GM12891 (cell line): ENCODE measurements around the gene CABLES2.

Experiments
- DNase-seq: peaks from one replicate; pipeline ENCODE4 v3.0.0; 2011; ENCODE audit warnings: low spot score; ENCODE audit not compliant: insufficient read length
- FAIRE-seq: peaks from 2 replicates; lab custom pipeline; 2011; peaks lifted over from hg19 to GRCh38; lab: Jason Lieb, UNC
- PAX5 ChIP-seq: IDR thresholded peaks from 2 replicates; pipeline ENCODE4 v1.6.1; 2011; ENCODE audit warnings: low read length, moderate library complexity, mild to moderate bottlenecking; ENCODE audit not compliant: insufficient read depth, severe bottlenecking
- POLR2A ChIP-seq: IDR thresholded peaks from 2 replicates; pipeline ENCODE4 v1.6.1; 2011; ENCODE audit warnings: low read depth, low read length, control low read depth
- POLR2AphosphoS5 ChIP-seq: IDR thresholded peaks from 2 replicates; pipeline ENCODE4 v1.6.1; 2011; ENCODE audit warnings: low read depth, low read length, control low read depth
- POU2F2 ChIP-seq: IDR thresholded peaks from 2 replicates; pipeline ENCODE4 v1.6.1; 2011; ENCODE audit warnings: low read depth, mild to moderate bottlenecking, control low read depth, low read length, moderate library complexity
- SPI1 ChIP-seq: IDR thresholded peaks from 2 replicates; pipeline ENCODE4 v1.6.1; 2011; ENCODE audit warnings: low read depth, low read length, control low read depth
- TAF1 ChIP-seq: IDR thresholded peaks from 2 replicates; pipeline ENCODE4 v1.6.1; 2011; ENCODE audit warnings: low read depth, low read length, control low read depth

Gene CABLES2

GRCh38 chr20:62371588-62372041 lies 35.5 kb downstream of the CABLES2 start:
- DNase-seq (no peak), FAIRE-seq (no peak)
- TF ChIP-seq PAX5 (no peak), POU2F2 (no peak), TAF1 (no peak), POLR2AphosphoS5 (no peak), POLR2A (no peak), SPI1 (no peak)

GRCh38 chr20:62370807-62371587 lies 36.1 kb downstream of the CABLES2 start:
- FAIRE-seq = no peak

GRCh38 chr20:62370115-62370806 lies 36.8 kb downstream of the CABLES2 start:
- DNase-seq = no peak
- no peak for FAIRE-seq
- TF ChIP-seq POU2F2 (no peak), POLR2A (no peak), SPI1 (no peak), POLR2AphosphoS5 (no peak), PAX5 (no peak), TAF1 (no peak)

More at GRCh38 chr20:62370807-62371587, 36.1 kb downstream of the CABLES2 start:
- DNase-seq = no peak
- TF ChIP-seq TAF1 (no peak), PAX5 (no peak), SPI1 (no peak), POLR2AphosphoS5 (no peak), POU2F2 (no peak), POLR2A (no peak)

GRCh38 chr20:62369815-62370114 lies 37.3 kb downstream of the CABLES2 start:
- FAIRE-seq (no peak), DNase-seq (no peak)
- TF ChIP-seq POLR2A (no peak), POLR2AphosphoS5 (no peak), POU2F2 (no peak), TAF1 (no peak), SPI1 (no peak), PAX5 (no peak)

- no peak for FAIRE-seq
- no peak for TF ChIP-seq SPI1
- TF ChIP-seq POU2F2 = no peak
- no peak for DNase-seq
These were observed 37.9 kb downstream of the CABLES2 start for GRCh38 chr20:62368976-62369814.

GRCh38 chr20:62368392-62368975 lies 38.6 kb downstream of the CABLES2 start:
- DNase-seq = no peak
- TF ChIP-seq POLR2AphosphoS5 (no peak), PAX5 (no peak), SPI1 (no peak), POLR2A (no peak), POU2F2 (no peak)
- FAIRE-seq = no peak

- no peak for FAIRE-seq
- no peak for DNase-seq
- TF ChIP-seq SPI1 (no peak), POLR2A (no peak), POU2F2 (no peak), PAX5 (no peak), POLR2AphosphoS5 (no peak), TAF1 (no peak)
These were observed 39.3 kb downstream of the CABLES2 start for GRCh38 chr20:62367633-62368391.

GRCh38 chr20:62367136-62367632 lies 39.9 kb downstream of the CABLES2 start, which contains the start of gene LAMA5:
Gene LAMA5 (minus strand): TSS chr20:62367312. CDS start chr20:62367245, 67 bp downstream.
- DNase-seq (peak; percentile 85), FAIRE-seq (no peak)
- TF ChIP-seq POU2F2 (no peak), PAX5 (no peak), POLR2AphosphoS5 (no peak), TAF1 (no peak), SPI1 (no peak), POLR2A (no peak)
